Measurements from ENCODE around the gene SEC24C.
"Not testable (repeated sequence)": the region's sequence is repeated elsewhere in the genome, so short reads cannot be mapped to it uniquely, and the experiment has no call there.

SEC24C gene

GRCh38 chr10:73731588-73732375 is 12.4 kb upstream of the SEC24C start:
- DNase-seq (ENCODE audit: low spot score) = no peak

GRCh38 chr10:73732426-73732825 is 11.7 kb upstream of the SEC24C start:
- no peak for DNase-seq (ENCODE audit: low spot score)

DNA sequence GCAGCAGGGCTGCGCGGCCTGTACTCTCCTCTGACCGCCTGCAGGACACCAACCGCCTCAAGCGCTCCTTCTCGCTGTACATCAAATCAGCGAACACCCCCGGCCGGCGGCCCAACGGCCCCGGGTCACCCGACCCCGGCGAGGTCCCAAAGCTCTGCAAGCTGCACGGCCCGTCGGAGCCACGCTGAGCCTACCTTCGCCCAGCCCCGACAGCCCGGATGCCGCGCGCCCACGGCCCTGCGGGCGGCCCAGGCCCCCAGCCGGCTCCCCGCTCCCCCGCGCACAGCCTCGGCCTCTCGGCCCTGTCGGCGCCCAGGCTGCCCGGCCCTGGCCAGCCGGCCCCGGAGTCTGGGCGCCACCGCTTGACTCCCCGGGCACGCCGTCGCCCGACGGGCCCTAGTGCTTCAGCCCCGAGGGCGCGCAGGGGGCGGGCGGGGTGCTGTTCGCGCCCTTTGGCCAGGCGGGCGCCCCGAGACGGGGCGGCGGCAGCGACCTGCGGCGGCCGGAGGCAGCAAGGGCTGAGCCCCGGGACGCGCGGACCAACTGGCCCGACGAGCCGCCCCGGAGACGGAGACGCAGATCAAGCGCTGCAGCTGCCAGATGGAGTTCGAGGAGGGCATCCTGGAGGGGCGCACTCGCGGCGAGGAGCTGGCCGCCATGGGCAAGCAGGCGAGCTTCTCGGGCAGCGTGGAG is 11.1 kb upstream of the SEC24C start:
- DNase-seq (ENCODE audit: low spot score) = no peak

DNA sequence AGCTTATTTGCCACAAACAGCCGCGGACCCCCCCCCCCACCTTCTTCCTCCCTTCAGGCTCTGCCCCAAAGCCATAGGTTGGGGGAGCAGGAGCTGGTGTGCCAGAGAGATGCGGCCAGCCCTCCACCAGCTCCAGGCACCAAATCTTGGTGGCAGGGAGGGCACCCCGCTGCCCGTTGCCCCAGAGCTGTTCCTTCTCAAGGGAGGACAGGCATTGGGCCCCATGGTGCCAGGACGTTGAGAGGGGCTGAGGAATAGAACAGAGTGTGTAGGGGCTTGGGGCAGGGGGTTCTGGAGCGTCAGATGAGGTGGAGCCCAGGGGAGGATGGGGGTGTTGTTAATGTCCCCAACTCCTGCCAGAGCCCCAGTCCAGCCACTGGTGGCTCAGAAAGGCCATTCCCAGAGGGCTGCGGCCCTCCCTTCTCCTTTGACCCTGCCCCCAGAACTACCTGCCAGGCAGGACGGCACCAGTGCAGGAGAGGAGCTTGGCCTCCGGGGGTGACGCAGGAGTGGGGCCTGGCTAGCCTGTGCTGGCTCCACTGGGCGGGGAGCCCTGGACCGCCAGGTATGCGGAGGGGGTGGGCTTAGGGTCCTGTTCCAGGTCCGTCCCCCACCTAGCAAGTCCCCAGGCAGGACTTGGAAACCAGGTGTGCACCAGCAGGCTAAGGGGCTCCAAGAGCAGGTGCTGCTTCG is 10.0 kb upstream of the SEC24C start:
- no peak for DNase-seq (ENCODE audit: low spot score)

DNA sequence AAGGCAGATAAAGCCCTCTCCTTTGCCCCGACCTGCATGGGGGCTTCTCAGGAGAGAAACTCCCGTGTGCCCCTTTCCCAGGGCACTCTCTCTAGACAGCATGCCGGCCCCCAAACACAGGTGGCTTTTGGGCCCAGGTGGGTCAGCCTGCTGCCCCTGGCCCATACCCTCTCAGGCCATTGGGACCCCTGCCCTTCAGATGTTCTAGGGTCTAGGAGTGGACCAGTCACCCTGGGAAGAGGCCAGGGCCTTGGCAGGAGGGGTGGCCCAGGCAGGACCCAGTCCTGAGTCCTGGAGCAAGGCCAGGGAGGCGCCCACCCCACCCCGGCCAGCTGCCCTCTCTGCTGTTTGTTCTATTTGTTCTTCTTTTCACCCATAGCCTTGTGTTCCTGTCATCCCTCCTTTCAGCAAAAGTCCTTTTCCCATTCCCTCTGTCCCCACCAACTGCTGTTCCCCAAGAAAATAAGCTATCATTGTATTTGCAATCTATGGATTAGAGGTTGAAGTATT is 9.3 kb upstream of the SEC24C start:
- no peak for DNase-seq (ENCODE audit: low spot score)

DNA sequence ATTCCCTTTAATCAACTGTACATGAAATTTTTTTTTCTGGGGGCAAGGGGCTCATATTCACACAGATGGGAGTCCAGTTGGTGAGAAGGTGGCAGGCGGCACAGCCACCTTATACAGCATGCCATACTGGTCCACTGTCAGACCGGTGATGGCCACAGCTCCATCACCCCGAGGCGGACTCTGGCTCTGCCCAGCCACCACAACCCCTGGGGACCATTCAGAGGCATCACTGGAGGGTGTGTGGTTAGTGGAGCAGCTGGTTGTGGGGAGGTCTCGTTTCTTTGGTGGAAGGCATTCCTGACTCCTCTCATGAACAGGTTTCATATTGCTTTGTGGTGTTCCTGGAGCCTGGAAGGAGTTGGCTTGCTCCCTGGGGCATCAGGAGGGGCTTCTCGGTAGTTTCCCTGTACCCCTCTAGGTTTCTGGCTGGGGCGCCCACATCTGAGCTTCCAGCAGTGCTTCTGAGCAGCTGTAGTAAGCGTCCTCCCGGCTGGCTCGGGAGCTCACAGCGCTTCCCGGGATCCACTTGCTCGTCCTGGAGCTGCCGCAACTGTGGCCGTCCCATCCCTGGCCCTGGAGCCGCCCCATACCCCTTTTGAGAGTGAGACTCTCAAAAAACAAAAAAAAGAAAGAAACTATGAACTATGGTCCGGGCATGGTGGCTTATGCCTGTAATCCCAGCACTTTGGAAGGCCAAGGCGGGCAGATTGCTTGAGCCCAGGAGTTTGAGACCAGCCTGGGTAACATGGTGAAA is 3.5 kb upstream of the SEC24C start:
- DNase-seq (ENCODE audit: low spot score) = not testable (repeated sequence)

DNA sequence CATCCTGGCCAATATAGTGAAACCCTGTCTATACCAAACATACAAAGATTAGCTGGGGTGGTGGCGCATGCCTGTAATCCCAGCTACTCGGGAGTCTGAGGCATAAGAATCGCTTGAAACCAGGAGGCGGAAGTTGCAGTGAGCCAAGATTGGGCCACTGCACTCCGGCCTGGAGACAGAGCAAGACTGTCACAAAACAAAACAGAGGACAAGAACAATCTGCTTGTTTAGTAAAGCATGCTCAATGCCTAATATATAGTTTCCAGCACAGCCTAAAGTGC is 1.8 kb upstream of the SEC24C start:
- DNase-seq (ENCODE audit: low spot score) = no peak

GRCh38 chr10:73743327-73743904 is 756 bp upstream of the SEC24C start:
- no peak for DNase-seq (ENCODE audit: low spot score)

GRCh38 chr10:73744664-73744975 is 448 bp downstream of the SEC24C start:
- no peak for DNase-seq (ENCODE audit: low spot score)

DNA sequence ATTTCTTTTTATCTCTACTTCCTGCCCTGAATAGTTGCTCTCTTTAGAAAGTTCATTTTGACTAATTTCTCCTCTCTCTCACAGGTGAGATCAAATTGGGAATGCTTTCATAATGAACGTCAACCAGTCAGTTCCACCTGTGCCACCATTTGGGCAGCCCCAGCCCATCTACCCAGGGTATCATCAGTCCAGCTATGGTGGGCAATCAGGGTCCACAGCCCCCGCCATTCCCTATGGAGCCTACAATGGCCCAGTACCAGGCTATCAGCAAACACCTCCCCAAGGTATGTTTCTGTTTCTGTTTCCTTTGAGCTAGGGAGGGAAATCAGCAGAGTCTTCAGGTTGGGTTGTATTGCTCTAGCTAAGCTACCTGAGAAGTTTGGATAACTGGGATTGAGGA is 2.5 kb downstream of the SEC24C start:
- no peak for DNase-seq (ENCODE audit: low spot score)

DNA sequence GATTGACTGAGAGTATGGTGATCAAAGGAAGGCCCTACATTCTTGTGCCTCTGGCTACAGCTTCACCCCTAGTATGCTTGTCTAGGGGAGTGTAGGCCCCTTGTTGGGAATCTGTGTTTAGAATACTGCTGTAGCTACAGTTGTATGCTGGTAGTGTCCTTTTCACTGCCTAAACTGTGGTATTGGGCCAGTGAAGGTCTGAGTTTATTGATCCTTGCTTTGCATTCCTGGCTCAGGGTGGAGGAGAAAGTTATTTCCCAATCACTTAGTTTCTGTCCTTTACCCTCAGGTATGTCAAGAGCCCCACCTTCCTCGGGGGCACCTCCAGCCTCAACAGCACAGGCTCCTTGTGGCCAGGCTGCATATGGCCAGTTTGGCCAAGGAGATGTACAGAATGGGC is 6.6 kb downstream of the SEC24C start:
- DNase-seq (ENCODE audit: low spot score) = no peak

DNA sequence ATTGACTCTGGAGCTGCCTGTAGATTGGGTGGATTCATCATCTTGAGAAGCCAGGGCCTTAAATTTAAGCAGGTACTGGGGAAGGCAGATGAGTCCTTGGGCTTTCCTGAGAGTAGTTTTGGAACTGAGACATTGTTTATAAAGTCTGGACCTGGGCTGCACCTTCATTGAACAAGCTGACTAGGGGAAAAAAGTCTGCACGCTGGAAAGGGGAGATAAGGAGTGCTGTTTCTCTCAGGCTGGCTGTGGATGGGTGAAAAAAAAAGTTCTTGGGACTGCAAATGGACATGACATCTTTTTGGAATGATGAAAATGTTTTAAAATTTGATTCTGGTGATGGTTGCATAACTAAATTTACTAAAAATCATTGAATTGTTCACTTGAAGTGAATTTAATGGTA is 12.0 kb downstream of the SEC24C start:
- DNase-seq (ENCODE audit: low spot score) = no peak

DNA sequence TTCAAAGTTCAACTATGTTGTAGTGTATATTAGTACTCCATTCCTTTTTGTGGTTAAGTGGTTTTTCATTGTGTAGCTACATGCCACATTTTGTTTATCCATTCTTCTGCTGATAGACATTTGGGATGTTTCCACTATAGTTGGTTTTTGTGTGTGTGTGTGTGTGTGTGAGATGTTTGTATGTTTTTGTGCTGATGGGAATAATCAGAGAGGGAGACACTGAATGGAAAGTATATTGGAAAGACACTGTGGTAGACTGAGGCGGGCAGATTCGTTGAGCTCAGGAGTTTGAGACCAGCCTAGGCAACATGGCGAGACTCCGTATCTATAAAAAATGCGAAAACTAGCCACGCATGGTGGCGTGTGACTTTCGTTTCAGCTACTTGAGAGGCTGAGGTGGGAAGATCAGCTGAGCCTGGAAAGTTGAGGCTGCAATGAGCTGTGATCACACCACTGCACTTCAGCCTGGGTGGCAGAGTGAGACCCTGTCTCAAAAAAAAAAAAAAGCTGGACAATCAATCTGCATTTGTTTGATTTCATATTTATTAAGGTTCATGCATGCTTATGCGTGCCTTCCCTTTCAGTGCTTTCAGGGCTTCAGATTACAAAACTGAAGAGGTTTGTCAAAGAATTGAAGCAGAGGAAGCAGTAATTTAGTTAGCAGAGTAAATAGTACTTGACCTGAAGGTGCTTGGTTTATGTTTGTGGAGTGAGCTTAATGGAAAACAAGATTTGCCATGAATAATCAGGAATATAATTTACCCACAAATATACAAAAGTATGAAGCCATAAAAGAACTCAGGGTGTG is 14.7 kb downstream of the SEC24C start:
- DNase-seq (ENCODE audit: low spot score) = no peak

DNA sequence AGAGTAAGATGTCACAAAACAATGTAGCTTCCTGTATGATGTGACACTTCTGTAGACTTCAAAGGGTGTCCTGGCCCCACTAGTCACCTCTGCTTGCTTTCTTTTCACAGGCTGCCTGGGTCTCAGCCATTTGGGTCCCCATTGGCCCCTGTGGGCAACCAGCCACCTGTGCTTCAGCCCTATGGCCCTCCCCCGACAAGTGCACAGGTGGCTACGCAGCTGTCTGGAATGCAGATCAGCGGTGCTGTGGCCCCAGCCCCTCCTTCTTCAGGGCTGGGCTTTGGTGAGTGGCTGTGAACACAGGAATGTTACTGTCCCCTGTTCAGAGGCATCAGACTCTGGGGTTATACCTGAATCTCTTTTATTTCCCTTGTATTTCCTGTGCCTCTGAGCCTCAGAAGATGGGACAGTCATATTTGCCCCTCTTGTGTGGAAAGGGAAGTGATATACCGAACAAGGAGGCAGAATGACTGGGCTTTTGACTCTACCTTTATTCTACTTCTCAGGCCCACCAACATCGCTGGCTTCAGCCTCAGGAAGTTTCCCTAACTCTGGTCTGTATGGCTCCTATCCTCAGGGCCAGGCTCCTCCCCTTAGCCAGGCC is 15.4 kb downstream of the SEC24C start:
- no peak for DNase-seq (ENCODE audit: low spot score)

GRCh38 chr10:73761781-73762180 is 17.6 kb downstream of the SEC24C start:
- DNase-seq (ENCODE audit: low spot score) = no peak

DNA sequence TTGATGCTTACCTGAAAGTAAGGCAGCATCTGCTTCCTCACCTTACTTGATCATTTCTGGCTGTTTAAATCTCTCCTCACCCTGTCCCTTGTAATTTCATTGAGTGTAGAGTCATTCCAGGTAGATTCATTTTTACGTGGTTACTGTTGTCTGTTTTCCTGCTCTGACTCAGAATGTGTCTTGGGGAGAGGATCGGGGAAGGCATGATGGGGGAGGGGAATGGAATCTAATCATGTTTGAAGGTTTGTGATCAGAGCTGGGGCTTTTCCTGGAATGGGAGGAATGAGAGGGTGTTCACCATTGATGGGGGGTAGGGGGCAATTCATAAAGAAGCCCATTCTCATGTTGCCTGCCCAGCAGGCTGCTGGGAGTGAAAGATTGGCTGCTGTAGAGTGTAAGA is 18.7 kb downstream of the SEC24C start:
- DNase-seq (ENCODE audit: low spot score) = no peak

GRCh38 chr10:73763343-73763742 is 19.2 kb downstream of the SEC24C start:
- no peak for DNase-seq (ENCODE audit: low spot score)

DNA sequence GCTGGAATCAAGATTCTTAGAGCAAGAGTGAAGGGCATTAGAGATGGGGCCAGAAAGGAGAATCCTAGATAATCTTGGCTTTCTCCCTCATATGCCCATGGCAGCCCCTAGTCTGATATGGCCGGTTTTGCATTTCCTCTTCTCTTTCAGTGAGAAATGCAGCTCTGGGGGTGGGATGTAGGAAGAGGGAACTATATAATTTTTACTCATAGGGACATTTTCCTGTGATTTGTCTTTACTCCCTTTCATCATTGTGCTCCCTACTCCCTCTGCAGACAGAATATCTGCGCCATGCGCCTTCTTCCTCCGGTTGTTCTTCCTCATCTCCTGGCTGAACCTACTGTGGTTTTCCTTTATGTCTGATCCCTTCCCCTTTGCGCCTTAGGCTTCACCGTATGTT is 20.9 kb downstream of the SEC24C start:
- DNase-seq (ENCODE audit: low spot score) = no peak

DNA sequence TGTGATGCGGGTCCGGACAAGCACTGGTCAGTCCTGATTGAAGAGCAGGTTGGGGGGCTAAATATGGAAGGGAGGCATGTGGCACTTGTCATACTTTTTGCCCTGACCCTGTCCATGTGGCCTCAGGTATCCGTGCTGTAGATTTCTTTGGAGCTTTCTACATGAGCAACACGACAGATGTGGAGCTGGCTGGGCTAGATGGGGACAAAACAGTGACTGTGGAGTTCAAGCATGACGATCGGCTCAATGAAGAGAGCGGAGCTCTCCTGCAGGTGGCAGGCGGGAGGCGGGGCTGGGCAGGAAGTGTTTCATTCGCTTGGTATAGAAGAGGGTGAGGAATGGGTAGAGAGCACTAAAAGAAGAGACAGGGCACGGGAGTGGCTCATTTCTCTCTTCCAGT is 24.7 kb downstream of the SEC24C start:
- no peak for DNase-seq (ENCODE audit: low spot score)

DNA sequence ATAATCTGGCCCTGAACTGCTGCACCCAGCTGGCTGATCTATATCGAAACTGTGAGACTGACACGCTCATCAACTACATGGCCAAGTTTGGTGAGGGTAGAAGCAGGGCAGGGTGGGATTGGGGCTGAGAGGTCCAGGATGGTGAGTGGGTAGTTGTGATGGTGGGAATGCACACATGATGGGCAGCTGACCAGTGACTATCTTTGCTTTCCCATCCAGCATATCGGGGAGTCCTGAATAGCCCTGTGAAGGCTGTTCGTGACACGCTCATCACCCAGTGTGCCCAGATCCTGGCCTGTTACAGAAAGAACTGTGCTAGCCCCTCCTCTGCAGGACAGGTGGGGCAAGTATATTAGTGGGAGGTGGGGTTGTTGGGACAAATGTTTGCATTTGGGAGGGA is 25.2 kb downstream of the SEC24C start:
- DNase-seq (ENCODE audit: low spot score) = no peak

- peak; percentile 28 for DNase-seq (ENCODE audit: low spot score)
These were observed 27.6 kb downstream of the SEC24C start for GRCh38 chr10:73771722-73772280.
